Colon (tissue), 2 donors: ENCODE data around the gene MDK.

ENCODE experiments used
- FAIRE-seq: peaks from 2 replicates; lab custom pipeline; 2012; peaks lifted over from hg19 to GRCh38; lab: Jason Lieb, UNC
- donor health status: control.
- donor health status: control.

Gene MDK

DNA sequence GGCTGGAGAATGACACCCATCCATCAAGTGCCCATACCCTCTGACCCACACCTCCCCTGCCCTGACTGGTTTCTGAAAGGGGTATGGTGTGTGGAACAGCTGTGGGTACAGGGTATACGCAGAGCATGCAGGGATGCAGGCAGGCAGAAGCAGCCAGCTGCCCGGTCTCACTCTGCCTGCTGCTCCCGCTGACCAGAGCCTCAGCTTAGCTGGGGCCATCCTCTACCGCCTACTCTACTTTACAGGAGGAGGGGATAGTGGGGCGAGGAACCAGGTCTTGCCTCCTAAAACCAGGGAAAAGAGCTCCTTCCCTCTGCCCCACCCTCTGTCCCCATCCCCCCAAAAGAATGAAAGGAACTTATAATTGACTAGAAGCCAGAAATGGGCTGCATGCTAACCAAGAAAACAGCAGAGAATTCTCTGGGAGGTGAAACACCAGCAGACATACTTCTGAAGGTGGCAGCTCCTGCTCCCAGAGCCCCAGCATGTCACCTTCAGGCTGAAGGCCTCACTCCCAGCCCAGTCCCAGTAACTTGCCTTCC lies 23.1 kb downstream of the MDK start:
- FAIRE-seq: no peak

- no peak for FAIRE-seq
These were observed 26.2 kb downstream of the MDK start for GRCh38 chr11:46407635-46408034.

DNA sequence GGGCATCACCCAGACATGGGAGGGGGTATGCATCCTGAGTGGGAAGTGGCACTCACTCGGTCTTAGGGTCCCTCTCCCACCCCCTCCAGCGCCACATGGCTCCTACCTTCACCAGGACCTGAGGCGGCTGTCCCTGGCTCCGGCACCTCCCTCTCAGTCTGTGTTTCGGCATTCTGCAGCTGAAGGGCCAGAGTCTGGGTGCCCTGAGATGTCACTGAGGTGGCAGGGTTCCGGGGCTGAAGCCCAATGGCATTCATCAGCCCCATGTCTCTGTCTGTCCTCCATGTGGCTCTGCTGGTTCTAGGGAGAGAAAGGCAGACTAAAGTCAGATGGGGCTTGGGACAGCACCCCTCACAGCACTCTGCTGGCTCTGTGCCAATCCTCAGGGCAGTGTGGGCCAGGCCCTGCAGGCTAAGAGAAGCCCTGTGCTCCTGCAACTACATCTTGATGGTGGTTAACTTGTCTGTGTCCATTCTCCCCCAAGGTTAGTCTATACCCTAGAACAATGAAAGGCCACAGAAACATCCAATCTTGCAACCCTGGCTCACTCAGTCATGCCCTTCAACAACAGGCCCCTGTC lies 27.0 kb downstream of the MDK start:
- no peak for FAIRE-seq

DNA sequence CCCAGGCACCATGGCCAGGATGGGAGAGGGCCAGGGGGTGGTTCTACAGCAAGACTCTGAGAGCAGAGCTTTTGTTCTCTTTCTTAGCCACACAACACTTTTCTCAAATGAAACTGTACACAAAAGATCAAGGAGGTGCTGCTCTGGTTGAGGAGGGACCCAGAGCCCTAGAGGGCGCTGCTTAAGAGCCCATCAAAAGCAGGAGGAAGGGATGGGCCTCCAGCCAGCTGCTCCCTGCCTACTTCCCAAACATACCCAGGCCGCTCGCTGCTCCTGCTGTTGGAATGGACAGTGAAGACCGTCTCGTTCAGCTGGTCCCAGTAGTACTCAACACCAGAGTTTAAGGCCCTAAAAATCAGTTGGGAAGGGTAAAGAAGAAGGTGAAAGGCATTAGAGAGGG lies 28.6 kb downstream of the MDK start:
- no peak for FAIRE-seq

GRCh38 chr11:46413760-46414465 lies 32.4 kb downstream of the MDK start:
- FAIRE-seq: no peak

DNA sequence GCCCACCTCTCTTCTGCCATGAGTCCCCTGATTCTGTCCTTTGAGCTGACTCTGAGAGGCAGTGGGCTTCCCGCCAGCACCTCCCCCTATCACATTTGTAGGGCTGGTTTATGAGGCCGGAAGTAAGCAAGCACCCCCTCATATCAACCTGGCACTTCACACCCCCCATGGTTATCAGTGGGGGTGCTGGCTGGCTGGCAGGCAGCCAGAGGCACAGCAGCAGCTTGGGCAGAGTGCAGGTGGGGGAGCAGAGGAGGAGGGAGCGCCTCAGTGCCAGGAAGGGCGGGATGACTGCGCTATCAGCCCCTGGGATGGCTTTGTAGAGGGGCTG lies 33.0 kb downstream of the MDK start:
- no peak for FAIRE-seq

GRCh38 chr11:46414879-46415278 lies 33.4 kb downstream of the MDK start:
- FAIRE-seq: no peak

GRCh38 chr11:46417711-46418110 lies 36.2 kb downstream of the MDK start:
- no peak for FAIRE-seq

- no peak for FAIRE-seq
These were observed 37.3 kb downstream of the MDK start for GRCh38 chr11:46418751-46419150.

DNA sequence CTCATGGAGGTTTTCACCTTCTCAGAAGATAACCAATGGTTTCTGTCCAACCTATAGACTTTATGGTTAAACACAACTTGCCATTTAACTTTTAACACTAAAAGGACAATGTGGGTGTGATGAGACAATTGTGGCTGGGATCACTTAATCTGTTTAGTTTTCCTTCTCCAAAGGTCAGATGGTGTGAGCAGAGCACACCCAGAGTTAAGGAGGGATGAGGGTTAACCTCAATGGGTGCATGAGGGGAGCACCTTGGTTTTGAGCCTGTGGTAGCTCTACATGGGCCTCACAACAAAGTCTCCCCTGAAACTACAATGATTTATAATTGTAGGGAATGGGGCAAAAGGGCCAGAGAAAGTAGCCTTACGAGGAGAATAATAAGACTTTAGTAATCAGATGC lies 39.0 kb downstream of the MDK start:
- FAIRE-seq: no peak

- FAIRE-seq: no peak
These were observed 39.9 kb downstream of the MDK start for GRCh38 chr11:46421257-46421880.

DNA sequence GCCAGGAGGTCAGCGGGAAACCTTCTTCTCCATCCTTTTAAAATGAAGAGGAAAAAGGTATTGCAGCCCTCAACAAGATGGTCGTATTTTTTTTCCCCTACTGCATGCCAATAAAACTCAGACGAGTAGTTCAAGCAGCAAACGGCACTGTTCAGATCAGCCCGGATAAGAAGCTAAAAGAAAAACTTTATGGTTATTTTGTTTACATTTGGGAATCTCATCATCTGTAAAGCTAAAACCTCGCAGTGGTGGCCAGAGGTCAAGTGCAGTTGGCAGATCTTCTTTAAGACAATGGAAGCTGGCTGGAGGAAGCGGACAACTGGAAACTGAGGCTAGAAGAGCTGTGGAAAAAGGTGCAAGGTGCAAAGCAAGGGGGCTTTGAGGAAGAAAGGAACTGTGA lies 41.1 kb downstream of the MDK start:
- no peak for FAIRE-seq

DNA sequence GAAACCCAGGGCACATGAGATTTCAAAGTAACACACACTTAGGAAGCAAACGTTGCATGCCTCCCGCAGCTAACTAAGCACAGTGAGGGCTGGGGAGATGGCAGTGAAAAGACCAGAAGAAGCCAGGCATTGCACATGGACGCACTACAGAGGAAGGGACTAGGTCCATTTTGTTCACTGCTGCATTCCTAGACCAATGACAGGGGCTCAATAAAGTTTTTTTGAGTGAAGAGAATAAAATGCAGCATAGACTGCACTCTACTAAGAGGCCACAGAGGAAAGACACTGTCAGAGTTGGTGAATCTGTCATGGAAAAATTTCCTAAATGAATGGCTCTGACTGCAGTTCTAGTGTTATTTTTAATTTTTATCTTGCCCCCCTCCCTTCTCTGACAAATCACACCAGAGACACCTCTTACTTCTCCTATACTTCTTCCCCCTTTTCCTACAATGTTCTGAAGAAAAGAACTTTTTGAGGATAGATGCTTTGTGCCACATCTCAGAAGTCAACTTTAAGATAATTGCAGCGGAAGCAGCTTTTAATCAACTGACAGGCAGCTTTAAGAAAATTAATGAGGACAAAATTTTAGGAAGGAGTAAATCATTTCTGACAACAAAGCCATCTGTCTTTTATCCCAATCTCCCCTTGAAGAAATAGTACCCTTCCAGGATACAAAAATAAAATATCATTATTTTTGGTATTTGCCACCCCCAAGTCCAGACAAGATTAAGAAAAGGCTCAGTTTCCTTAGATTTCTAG lies 44.9 kb downstream of the MDK start:
- FAIRE-seq: no peak

GRCh38 chr11:46427364-46427763 lies 45.9 kb downstream of the MDK start:
- FAIRE-seq: no peak

GRCh38 chr11:46429717-46430116 lies 48.2 kb downstream of the MDK start:
- no peak for FAIRE-seq

DNA sequence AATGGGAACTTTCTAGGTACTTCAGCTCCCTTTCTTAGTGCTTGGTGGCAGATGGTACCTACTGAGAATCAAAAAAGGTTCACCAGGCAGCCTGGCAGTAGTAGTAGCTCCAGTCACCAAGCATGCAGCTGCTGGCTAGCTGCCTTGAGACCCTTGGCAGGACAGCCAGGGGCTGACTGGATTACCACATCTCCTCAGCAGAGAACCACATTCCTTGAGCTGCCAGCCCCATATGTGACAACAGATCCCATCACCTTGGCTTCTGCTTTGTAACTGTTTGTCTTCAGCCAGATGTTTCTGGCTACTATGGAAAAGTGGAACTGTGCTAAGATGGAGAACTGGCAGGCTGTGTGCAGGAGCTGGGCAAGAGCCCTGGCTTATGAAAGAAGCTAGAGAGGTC lies 49.7 kb downstream of the MDK start:
- FAIRE-seq: no peak
